ENCODE results near the gene ALK.
"Not testable (repeated sequence)": the region's sequence is repeated elsewhere in the genome, so short reads cannot be mapped to it uniquely, and the experiment has no call there.

ALK gene

GRCh38 chr2:29755829-29756228, 165.6 kb downstream of the ALK start:
- DNase-seq (ENCODE audit: low spot score): no peak
- no peak overlapping the region for H3K27ac ChIP-seq
- H3K4me3 ChIP-seq: no peak overlapping the region
- TF ChIP-seq CTCF (IDR thresholded peaks at IDR 0.05): no peak

GRCh38 chr2:29755233-29755632, 166.2 kb downstream of the ALK start:
- TF ChIP-seq CTCF (IDR thresholded peaks at IDR 0.05): no peak
- Histone ChIP-seq H3K27ac (no peak overlapping the region), H3K4me3 (no peak overlapping the region)
- DNase-seq (ENCODE audit: low spot score): no peak

- DNase-seq (ENCODE audit: low spot score): no peak
- no peak for TF ChIP-seq CTCF (IDR thresholded peaks at IDR 0.05)
- Histone ChIP-seq H3K4me3 (no peak overlapping the region), H3K27ac (no peak overlapping the region)
Measured at GRCh38 chr2:29753671-29754444, 167.5 kb downstream of the ALK start.

GRCh38 chr2:29751390-29751789, 170.0 kb downstream of the ALK start:
- Histone ChIP-seq H3K27ac (no peak overlapping the region), H3K4me3 (no peak overlapping the region)
- no peak for DNase-seq (ENCODE audit: low spot score)
- no peak for TF ChIP-seq CTCF (IDR thresholded peaks at IDR 0.05)

- H3K27ac ChIP-seq; H3K4me3 ChIP-seq; DNase-seq (ENCODE audit: low spot score): not testable (repeated sequence)
Measured at GRCh38 chr2:29750463-29750862, 170.9 kb downstream of the ALK start.

- no peak for TF ChIP-seq CTCF (IDR thresholded peaks at IDR 0.05)
- Histone ChIP-seq H3K4me3 (no peak overlapping the region), H3K27ac (no peak overlapping the region)
- no peak for DNase-seq (ENCODE audit: low spot score)
Measured at GRCh38 chr2:29749843-29750242, 171.5 kb downstream of the ALK start.

- Histone ChIP-seq H3K4me3 (no peak overlapping the region), H3K27ac (no peak overlapping the region)
- no peak for DNase-seq (ENCODE audit: low spot score)
- no peak for TF ChIP-seq CTCF (IDR thresholded peaks at IDR 0.05)
Measured at GRCh38 chr2:29749041-29749440, 172.3 kb downstream of the ALK start.
